ENCODE measurements around the gene PSORS1C2.

- TF ChIP-seq, protein P1, sequence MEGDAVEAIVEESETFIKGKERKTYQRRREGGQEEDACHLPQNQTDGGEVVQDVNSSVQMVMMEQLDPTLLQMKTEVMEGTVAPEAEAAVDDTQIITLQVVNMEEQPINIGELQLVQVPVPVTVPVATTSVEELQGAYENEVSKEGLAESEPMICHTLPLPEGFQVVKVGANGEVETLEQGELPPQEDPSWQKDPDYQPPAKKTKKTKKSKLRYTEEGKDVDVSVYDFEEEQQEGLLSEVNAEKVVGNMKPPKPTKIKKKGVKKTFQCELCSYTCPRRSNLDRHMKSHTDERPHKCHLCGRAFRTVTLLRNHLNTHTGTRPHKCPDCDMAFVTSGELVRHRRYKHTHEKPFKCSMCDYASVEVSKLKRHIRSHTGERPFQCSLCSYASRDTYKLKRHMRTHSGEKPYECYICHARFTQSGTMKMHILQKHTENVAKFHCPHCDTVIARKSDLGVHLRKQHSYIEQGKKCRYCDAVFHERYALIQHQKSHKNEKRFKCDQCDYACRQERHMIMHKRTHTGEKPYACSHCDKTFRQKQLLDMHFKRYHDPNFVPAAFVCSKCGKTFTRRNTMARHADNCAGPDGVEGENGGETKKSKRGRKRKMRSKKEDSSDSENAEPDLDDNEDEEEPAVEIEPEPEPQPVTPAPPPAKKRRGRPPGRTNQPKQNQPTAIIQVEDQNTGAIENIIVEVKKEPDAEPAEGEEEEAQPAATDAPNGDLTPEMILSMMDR (optimal IDR thresholded peaks at IDR 0.05 in 1 of 3, IDR thresholded peaks at IDR 0.05 in 1 of 3, conservative IDR thresholded peaks at IDR 0.05 in 1 of 3; ENCODE audit: extremely low read depth in 1 of 3, insufficient read depth in 2 of 3, low read length in 3 of 3), result no peak
- no peak for TF ChIP-seq EZH2 (IDR thresholded peaks at IDR 0.05; ENCODE audit: low read length)
Observed at GRCh38 chr6:31179042-31179386, 40.1 kb upstream of the PSORS1C2 start.

Data from keratinocyte (primary cell).